ENCODE results near the gene SDK1.

The SDK1 gene

DNA sequence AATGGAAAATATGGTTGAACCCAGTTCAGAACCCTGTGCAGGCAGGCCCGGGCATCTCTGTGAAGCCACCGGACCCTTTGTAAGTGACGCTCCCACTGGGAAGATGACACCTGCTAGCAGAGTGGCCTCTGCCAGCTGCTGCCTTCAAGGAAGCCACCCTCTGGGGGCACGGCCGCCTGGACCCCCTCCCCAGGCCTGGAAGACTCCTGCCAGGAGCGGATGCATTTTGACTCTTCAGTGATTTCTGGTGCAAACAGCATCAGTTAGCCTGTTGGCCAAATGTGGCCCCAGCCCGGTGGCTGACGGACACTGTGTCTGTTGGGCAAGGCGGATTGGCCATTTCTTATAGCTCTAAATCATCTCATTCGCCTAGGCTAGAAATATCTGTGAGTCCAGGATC, 867.0 kb downstream of the SDK1 start:
- no peak overlapping the region for H3K27ac Mint-ChIP-seq
- H3K27me3 Mint-ChIP-seq: no peaks in the 10 kb centered on the region
- DNase-seq (no peak), ATAC-seq (no peak)
- no peaks in the 10 kb centered on the region for H3K36me3 Mint-ChIP-seq (ENCODE audit: low read depth)
- no peaks in the 10 kb centered on the region for H3K4me1 Mint-ChIP-seq
- H3K4me3 Mint-ChIP-seq: no peak overlapping the region
- H3K9me3 Mint-ChIP-seq: no peaks in the 10 kb centered on the region

DNA sequence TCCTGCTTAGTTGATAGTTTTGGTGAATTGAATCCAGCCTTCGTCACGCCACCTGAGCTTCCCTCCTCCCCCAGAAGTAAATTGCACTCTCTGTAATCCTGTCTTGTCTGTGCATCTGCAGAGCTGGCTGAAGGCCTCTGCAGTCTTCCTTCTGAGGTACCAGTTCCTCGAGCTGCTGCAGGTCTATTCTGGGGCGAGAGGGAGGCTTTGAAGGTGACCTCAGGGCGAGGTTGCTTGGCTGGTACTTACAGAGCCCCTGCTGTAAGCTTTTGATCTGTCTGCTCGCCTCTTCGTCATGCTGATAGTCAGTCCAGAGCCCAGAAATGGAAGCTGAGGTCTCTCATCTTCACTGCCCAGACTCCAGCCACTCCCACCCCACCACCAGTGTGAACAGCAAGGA, 867.5 kb downstream of the SDK1 start:
- no peaks in the 10 kb centered on the region for H3K4me1 Mint-ChIP-seq
- no peak overlapping the region for H3K27ac Mint-ChIP-seq
- no peaks in the 10 kb centered on the region for H3K27me3 Mint-ChIP-seq
- H3K36me3 Mint-ChIP-seq (ENCODE audit: low read depth): no peaks in the 10 kb centered on the region
- no peak for DNase-seq
- no peak for ATAC-seq
- H3K4me3 Mint-ChIP-seq: no peak overlapping the region
- no peaks in the 10 kb centered on the region for H3K9me3 Mint-ChIP-seq

- ATAC-seq: no peak
- H3K9me3 Mint-ChIP-seq: no peaks in the 10 kb centered on the region
- H3K27me3 Mint-ChIP-seq: no peaks in the 10 kb centered on the region
- no peaks in the 10 kb centered on the region for H3K36me3 Mint-ChIP-seq (ENCODE audit: low read depth)
- DNase-seq: no peak
- no peak overlapping the region for H3K27ac Mint-ChIP-seq
- no peak overlapping the region for H3K4me3 Mint-ChIP-seq
- H3K4me1 Mint-ChIP-seq: no peaks in the 10 kb centered on the region
These were observed 868.4 kb downstream of the SDK1 start for GRCh38 chr7:4169455-4169854.

DNA sequence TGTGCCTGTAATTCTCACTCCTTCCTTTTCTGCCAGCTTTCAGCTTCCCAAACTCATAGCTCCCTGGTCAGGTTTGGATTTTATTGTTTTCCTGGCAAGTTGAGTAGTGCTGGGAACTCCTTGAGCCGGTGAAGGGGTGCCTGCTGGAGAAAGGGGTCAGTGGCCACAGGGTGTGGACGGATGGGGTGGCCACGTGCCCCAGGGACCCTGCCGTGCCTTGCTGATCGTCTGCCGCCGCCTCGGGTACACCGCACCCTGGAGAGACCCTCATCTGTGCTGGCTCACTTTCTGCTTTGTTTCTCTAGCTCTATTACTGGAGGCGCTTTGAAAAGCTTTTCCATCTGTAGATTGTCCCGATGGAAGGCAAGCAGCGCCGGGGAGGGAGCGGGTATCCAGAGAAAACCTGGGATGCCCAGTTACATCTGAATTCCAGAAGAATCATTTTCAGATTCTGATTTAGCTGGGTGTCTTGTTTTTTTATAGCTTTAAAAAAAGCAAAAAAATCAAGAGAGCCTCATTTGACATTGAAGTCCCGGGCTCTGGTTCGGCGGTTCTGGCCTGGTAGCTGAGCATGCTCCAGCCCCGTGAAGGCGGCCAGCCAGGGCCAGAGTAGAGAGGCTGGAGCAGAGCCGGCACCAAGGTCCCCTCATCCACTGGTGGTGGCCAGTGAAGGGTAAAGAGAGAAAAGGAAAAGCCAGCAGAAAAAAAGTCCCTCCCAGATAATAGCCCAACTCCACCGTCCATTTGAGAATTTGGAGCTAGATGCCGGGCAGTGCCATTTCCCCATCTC, 870.1 kb downstream of the SDK1 start:
- H3K36me3 Mint-ChIP-seq (ENCODE audit: low read depth): no peaks in the 10 kb centered on the region
- H3K27me3 Mint-ChIP-seq: no peaks in the 10 kb centered on the region
- H3K4me3 Mint-ChIP-seq: no peak overlapping the region
- no peak overlapping the region for H3K27ac Mint-ChIP-seq
- no peaks in the 10 kb centered on the region for H3K4me1 Mint-ChIP-seq
- no peak for DNase-seq
- ATAC-seq: no peak
- H3K9me3 Mint-ChIP-seq: no peaks in the 10 kb centered on the region

DNA sequence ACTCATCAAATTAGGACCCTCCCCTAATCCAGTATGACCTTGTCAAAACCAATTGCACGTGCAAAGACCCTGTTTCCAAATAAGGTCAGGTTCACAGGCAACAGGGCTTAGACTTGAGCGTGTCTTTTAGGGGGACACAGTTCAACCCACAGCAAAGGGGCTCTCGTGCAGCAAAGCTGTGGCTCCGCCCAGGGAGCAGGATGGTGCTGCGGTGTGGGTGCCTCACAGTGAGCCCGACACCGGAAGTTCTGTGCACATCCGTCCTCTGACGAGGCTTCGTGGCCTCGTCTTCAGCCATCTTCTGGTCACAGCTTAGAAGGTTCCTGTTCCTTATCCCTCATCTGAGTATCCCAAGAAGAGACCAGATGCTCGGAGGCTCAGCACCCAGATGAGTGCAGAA, 871.8 kb downstream of the SDK1 start:
- no peak overlapping the region for H3K4me3 Mint-ChIP-seq
- H3K27me3 Mint-ChIP-seq: no peaks in the 10 kb centered on the region
- ATAC-seq: peak; percentile 8
- DNase-seq: no peak
- H3K9me3 Mint-ChIP-seq: no peaks in the 10 kb centered on the region
- no peaks in the 10 kb centered on the region for H3K36me3 Mint-ChIP-seq (ENCODE audit: low read depth)
- H3K27ac Mint-ChIP-seq: no peak overlapping the region
- H3K4me1 Mint-ChIP-seq: no peaks in the 10 kb centered on the region

DNA sequence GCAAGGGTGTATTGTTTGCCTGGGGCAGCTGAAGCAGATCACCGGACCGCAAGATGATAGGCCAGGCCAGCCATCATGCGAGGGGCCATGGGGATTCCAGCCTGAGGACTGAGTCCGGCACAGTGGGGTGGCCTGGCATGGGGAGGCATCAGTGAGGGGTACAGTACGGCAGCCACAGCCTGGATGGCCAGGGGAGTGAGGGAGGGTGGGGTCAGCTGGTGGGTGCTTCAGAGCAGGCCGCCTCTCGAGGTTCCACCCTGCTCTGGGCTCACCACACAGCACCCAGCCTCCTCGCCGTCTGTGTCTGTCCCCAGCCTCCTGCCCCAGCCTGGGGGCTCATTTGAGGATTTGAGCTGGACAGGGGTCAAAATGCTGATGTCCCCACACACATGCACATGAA, 872.6 kb downstream of the SDK1 start:
- no peaks in the 10 kb centered on the region for H3K27me3 Mint-ChIP-seq
- ATAC-seq: no peak
- H3K9me3 Mint-ChIP-seq: no peaks in the 10 kb centered on the region
- H3K4me1 Mint-ChIP-seq: no peaks in the 10 kb centered on the region
- H3K4me3 Mint-ChIP-seq: no peak overlapping the region
- H3K36me3 Mint-ChIP-seq (ENCODE audit: low read depth): no peaks in the 10 kb centered on the region
- no peak for DNase-seq
- no peak overlapping the region for H3K27ac Mint-ChIP-seq

DNA sequence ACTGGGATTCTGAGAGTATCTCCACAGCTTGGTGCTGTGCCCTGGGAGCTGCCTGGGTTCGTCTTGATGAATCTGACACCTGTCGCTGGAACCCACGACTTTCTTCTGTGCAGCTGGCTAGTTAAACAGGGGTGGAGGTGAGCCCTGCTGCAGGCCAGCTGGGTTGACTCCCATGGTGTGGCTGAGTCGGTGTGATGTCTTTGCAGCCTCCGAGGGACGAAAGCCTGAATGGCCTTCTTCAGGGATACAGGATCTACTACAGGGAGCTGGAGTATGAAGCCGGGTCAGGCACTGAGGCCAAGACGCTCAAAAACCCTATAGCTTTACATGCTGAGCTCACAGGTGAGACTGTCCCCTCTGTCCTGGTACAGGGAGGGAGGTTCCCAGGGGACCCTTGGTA, 873.0 kb downstream of the SDK1 start:
- no peak overlapping the region for H3K4me3 Mint-ChIP-seq
- H3K9me3 Mint-ChIP-seq: no peaks in the 10 kb centered on the region
- no peaks in the 10 kb centered on the region for H3K4me1 Mint-ChIP-seq
- no peaks in the 10 kb centered on the region for H3K36me3 Mint-ChIP-seq (ENCODE audit: low read depth)
- H3K27me3 Mint-ChIP-seq: no peaks in the 10 kb centered on the region
- ATAC-seq: no peak
- no peak overlapping the region for H3K27ac Mint-ChIP-seq
- no peak for DNase-seq

DNA sequence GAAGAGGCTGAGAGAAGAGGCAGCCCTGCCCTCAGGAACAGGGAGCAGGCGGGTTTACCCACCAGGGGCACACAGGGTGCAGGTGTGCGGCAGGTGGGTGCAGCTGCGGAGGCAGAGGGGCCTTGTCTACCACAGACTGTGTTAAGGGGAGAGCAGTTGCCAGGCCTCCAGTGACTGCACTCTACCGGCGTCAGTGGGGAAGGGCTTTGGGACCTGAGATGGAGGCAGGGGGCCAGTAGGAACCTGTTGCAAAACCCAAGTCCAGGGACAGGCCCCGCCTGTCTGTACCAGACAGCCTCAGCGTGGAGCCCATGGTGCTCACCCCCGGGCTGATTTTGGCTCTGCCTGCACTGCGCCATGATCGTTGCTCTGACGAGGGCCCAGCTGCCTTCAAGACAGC, 873.4 kb downstream of the SDK1 start:
- no peaks in the 10 kb centered on the region for H3K27me3 Mint-ChIP-seq
- H3K4me1 Mint-ChIP-seq: no peaks in the 10 kb centered on the region
- H3K36me3 Mint-ChIP-seq (ENCODE audit: low read depth): no peaks in the 10 kb centered on the region
- H3K9me3 Mint-ChIP-seq: no peaks in the 10 kb centered on the region
- DNase-seq (no peak), ATAC-seq (no peak)
- no peak overlapping the region for H3K4me3 Mint-ChIP-seq
- no peak overlapping the region for H3K27ac Mint-ChIP-seq

GRCh38 chr7:4174884-4175283, 873.8 kb downstream of the SDK1 start:
- Mint-ChIP-seq H3K27ac (no peak overlapping the region), H3K9me3 (no peaks in the 10 kb centered on the region), H3K27me3 (no peaks in the 10 kb centered on the region), H3K4me3 (no peak overlapping the region), H3K4me1 (no peaks in the 10 kb centered on the region), H3K36me3 (ENCODE audit: low read depth) (no peaks in the 10 kb centered on the region)
- DNase-seq (no peak), ATAC-seq (no peak)

GRCh38 chr7:4175346-4175973, 874.4 kb downstream of the SDK1 start:
- no peaks in the 10 kb centered on the region for H3K27me3 Mint-ChIP-seq
- no peak for DNase-seq
- H3K36me3 Mint-ChIP-seq (ENCODE audit: low read depth): no peaks in the 10 kb centered on the region
- H3K9me3 Mint-ChIP-seq: no peaks in the 10 kb centered on the region
- no peak overlapping the region for H3K27ac Mint-ChIP-seq
- H3K4me3 Mint-ChIP-seq: no peak overlapping the region
- ATAC-seq: no peak
- H3K4me1 Mint-ChIP-seq: no peaks in the 10 kb centered on the region

DNA sequence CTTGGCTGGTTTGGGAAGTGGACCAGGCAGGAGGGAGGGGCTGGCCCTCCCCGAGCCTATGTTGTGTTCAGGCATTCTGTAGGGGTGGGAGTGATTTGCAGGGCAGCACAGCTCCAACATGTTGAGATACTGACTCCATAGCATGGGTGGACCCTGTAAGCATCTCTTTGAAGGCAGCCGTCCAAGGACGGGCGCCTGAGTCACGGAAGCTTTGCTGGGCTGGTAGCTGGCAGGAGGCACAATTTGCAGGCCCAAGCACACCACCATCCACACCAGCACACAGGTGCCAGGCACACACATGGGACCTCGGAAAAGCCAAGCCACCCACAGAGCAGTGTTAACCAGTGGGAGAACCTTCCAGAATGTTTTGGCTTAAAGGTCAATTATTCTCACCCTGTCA, 875.9 kb downstream of the SDK1 start:
- DNase-seq (no peak), ATAC-seq (no peak)
- Mint-ChIP-seq H3K9me3 (no peaks in the 10 kb centered on the region), H3K27me3 (no peaks in the 10 kb centered on the region), H3K4me3 (no peak overlapping the region), H3K36me3 (ENCODE audit: low read depth) (no peaks in the 10 kb centered on the region), H3K4me1 (no peaks in the 10 kb centered on the region), H3K27ac (no peak overlapping the region)

DNA sequence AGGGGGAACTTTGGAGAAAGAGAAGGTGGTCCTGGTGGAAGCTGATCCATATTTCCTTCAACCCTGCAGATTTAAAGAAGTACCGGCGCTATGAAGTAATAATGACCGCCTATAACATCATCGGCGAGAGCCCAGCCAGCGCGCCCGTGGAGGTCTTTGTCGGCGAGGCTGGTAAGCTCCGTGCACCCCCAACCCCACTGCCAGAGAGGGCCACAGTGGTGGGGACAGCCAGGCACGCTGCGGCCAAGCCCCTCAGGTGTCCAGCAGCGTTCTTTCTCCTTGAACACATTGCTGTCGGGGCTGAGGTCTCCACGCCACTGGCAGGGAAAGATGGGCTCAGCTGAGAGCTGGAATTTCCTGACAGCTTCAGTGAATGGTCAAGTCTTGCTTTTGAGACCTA, 877.4 kb downstream of the SDK1 start:
- Mint-ChIP-seq H3K9me3 (no peaks in the 10 kb centered on the region), H3K4me3 (no peak overlapping the region), H3K4me1 (no peaks in the 10 kb centered on the region), H3K27ac (no peak overlapping the region), H3K27me3 (no peaks in the 10 kb centered on the region), H3K36me3 (ENCODE audit: low read depth) (no peaks in the 10 kb centered on the region)
- no peak for DNase-seq
- no peak for ATAC-seq

DNA sequence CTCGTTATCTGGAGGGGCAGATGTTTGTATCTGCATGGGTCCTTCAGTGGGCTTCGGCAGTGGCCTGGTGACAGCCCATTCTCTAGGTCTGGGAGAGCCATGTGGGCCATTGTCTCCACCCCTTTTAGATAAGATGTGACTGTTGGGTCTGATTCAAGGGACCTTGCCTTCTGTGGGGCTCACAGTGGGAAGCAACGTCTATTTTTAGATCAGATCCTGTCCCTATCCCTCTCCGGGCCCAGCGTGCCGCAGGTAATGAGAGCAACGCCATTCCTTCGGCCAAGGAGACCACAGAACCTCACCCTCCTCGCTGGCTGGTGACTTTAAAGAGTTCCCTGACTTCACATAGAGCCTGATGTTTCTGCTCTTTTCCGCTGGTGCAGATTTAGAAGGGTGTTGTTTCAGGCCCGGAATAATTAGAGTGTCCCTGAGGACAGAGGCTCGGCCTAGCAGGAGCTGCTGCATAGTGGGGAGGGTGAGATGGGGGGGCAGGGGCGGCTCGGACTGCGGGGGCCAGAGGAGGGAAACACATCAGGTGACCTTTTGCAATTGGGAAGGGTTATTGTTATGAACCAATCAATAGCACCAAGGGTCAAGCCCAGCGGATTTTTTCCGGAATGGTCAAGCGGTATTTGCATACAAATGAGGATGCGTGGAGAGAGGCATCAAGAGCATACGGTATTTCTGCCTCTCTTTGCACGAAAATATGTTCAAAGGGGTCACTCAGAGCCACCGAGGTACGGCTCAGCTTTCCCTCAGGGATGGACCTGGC, 878.0 kb downstream of the SDK1 start:
- no peak overlapping the region for H3K4me3 Mint-ChIP-seq
- no peaks in the 10 kb centered on the region for H3K4me1 Mint-ChIP-seq
- no peak overlapping the region for H3K27ac Mint-ChIP-seq

GRCh38 chr7:4179688-4180380, 878.8 kb downstream of the SDK1 start:
- ATAC-seq: no peak
- Mint-ChIP-seq H3K36me3 (ENCODE audit: low read depth) (no peaks in the 10 kb centered on the region), H3K4me3 (no peak overlapping the region), H3K4me1 (no peaks in the 10 kb centered on the region), H3K9me3 (no peaks in the 10 kb centered on the region), H3K27me3 (no peaks in the 10 kb centered on the region), H3K27ac (no peak overlapping the region)
- no peak for DNase-seq

More for the DNA sequence above, 878.0 kb downstream of the SDK1 start:
- no peaks in the 10 kb centered on the region for H3K36me3 Mint-ChIP-seq (ENCODE audit: low read depth)
- H3K27me3 Mint-ChIP-seq: no peaks in the 10 kb centered on the region
- DNase-seq: no peak
- no peaks in the 10 kb centered on the region for H3K9me3 Mint-ChIP-seq
- no peak for ATAC-seq

GRCh38 chr7:4181446-4181845, 880.4 kb downstream of the SDK1 start:
- Mint-ChIP-seq H3K27ac (no peak overlapping the region), H3K4me1 (no peaks in the 10 kb centered on the region), H3K27me3 (no peaks in the 10 kb centered on the region), H3K9me3 (no peaks in the 10 kb centered on the region), H3K4me3 (no peak overlapping the region), H3K36me3 (ENCODE audit: low read depth) (no peaks in the 10 kb centered on the region)
- ATAC-seq (no peak), DNase-seq (no peak)
